NCI-H2171 treated with DMSO at 0.1 percent for 48 hours (cell line): Measurements from ENCODE around the gene RARRES2.

Experiments
- DNase-seq: peaks from one replicate; lab custom pipeline; 2025; lab: John Stamatoyannopoulos, UW

RARRES2 gene

GRCh38 chr7:150337659-150338081 is 3.8 kb downstream of the RARRES2 start:
- no peak for DNase-seq

- no peak for DNase-seq
Observed at GRCh38 chr7:150337179-150337578, 4.2 kb downstream of the RARRES2 start.

GRCh38 chr7:150336746-150337145 is 4.7 kb downstream of the RARRES2 start:
- DNase-seq = no peak

GRCh38 chr7:150335774-150336112 is 5.7 kb downstream of the RARRES2 start:
- no peak for DNase-seq

GRCh38 chr7:150335108-150335773 is 6.2 kb downstream of the RARRES2 start:
- no peak for DNase-seq

GRCh38 chr7:150334108-150334507 is 7.3 kb downstream of the RARRES2 start:
- no peak for DNase-seq

- no peak for DNase-seq
Observed at GRCh38 chr7:150333659-150334058, 7.8 kb downstream of the RARRES2 start.

- no peak for DNase-seq
Observed at GRCh38 chr7:150332852-150333635, 8.4 kb downstream of the RARRES2 start.

GRCh38 chr7:150330211-150330885 is 11.1 kb downstream of the RARRES2 start:
- no peak for DNase-seq

- DNase-seq = no peak
Observed at GRCh38 chr7:150329331-150330120, 11.9 kb downstream of the RARRES2 start.

- no peak for DNase-seq
Observed at GRCh38 chr7:150327308-150327707, 14.1 kb downstream of the RARRES2 start.

- no peak for DNase-seq
Observed at GRCh38 chr7:150326657-150327268, 14.7 kb downstream of the RARRES2 start.

- DNase-seq = no peak
Observed at GRCh38 chr7:150325901-150326300, 15.5 kb downstream of the RARRES2 start.

GRCh38 chr7:150325110-150325611 is 16.3 kb downstream of the RARRES2 start:
- no peak for DNase-seq

- DNase-seq = no peak
Observed at GRCh38 chr7:150324373-150324961, 17.0 kb downstream of the RARRES2 start.

- DNase-seq = peak; percentile 62
Observed at GRCh38 chr7:150323682-150324372, 17.6 kb downstream of the RARRES2 start.

- peak; percentile 81 for DNase-seq
Observed at GRCh38 chr7:150322833-150323681, 18.4 kb downstream of the RARRES2 start, which contains the start of the genes ACTR3C and LRRC61. Gene ACTR3C (minus strand): TSS chr7:150323545. CDS start chr7:150295296, 28,249 bp downstream. Gene LRRC61 (plus strand): TSS chr7:150323355. CDS start chr7:150336862, 13,507 bp downstream.

- peak; percentile 48 for DNase-seq
Observed at GRCh38 chr7:150322114-150322832, 19.2 kb downstream of the RARRES2 start.

GRCh38 chr7:150321788-150322113 is 19.7 kb downstream of the RARRES2 start:
- no peak for DNase-seq
